Stimulated activated CD8-positive, alpha-beta memory T cell treated with anti-CD3 and anti-CD28 coated beads, Interleukin-4, amount 100 ng/mL, for 48 hours (primary cell): ENCODE measurements around the gene ABHD4.
"Not testable (repeated sequence)": the region's sequence is repeated elsewhere in the genome, so short reads cannot be mapped to it uniquely, and the experiment has no call there.

ENCODE experiments used
- DNase-seq: peaks from one replicate; pipeline ENCODE4 v3.0.0-alpha.2; 2020

ABHD4 gene

DNA sequence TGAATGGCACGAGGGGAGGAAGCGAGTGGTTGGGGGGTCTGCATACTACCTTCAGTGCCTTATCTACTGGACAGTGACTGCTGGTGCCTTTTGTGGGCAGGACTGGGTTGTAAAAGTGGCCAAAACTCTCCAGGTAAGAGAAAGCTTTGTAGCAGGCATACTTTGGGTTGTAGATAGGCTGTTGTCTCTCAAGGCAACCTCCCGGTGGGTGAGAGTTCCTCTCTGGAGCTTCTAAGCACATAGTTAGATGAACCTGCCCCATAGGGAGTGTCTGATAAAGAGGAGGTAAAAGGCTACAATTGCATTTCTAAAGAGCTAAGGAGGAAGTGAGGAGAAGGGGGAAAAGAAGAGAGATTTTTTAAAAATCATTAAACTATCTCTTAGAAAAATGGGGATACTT, 4.9 kb upstream of the ABHD4 start:
- DNase-seq, result no peak

DNA sequence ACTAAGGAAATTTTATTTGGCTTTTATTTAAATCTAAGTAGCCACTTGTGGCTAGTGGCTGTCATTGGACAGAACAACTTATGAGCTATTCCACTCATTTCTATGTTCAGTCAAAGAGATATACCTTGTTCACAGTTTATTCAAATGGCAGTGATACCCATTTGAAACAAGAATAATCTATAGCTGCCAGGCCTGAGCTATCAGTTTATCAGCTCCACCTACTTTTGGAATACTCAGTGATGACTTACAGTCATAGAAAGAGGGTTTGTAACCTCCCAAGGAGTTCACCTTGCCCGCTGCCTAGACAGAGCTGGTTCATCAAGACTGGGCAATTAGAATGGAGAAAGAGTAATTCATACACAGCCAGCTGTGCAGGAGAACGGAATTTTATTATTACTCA, 4.5 kb upstream of the ABHD4 start:
- DNase-seq, result no peak

GRCh38 chr14:22594156-22594716, 3.9 kb upstream of the ABHD4 start:
- no peak for DNase-seq

GRCh38 chr14:22596354-22596879, 1.7 kb upstream of the ABHD4 start:
- DNase-seq, result no peak

- DNase-seq, result no peak
These were observed 835 bp upstream of the ABHD4 start for GRCh38 chr14:22597265-22597664.

- DNase-seq, result no peak
These were observed 365 bp upstream of the ABHD4 start for GRCh38 chr14:22597771-22598098.

DNA sequence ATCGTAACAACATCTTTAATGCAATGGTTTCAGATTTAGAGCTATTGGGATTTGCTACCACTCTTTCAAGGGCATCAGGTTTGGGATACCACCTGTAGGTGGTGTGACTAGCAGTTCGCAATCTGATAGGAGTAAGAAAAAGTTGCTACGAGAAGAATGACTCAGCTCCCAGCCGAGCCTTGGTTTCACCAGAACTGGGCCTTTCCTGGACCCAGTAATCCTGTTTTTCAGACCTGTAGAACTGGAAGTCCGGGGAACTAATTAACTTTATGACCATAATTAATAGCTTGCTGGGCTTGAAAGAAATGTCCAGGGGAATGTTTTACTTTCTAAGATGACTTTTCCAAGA, 770 bp downstream of the ABHD4 start:
- peak; percentile 55 for DNase-seq

DNA sequence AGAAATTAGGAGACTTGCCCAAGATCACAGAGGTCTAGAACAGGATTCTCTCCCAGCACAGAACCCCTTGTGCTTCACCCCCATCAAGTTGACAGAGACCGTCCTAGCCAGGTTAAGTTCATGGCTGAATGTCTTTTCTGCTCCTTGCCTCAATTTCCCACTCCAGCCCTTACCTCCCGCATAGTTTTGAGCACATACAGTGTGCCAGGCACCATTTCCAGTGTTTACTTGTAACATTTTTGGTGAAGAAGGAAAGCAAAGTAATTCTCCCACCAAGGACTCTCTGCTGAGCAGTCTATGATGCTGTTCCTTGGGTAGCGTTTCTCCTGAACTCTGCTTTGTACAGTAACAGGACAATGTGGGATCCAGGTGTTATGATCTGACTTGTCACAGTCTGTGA, 1.2 kb downstream of the ABHD4 start:
- no peak for DNase-seq

GRCh38 chr14:22600027-22600426, 1.9 kb downstream of the ABHD4 start:
- no peak for DNase-seq

DNA sequence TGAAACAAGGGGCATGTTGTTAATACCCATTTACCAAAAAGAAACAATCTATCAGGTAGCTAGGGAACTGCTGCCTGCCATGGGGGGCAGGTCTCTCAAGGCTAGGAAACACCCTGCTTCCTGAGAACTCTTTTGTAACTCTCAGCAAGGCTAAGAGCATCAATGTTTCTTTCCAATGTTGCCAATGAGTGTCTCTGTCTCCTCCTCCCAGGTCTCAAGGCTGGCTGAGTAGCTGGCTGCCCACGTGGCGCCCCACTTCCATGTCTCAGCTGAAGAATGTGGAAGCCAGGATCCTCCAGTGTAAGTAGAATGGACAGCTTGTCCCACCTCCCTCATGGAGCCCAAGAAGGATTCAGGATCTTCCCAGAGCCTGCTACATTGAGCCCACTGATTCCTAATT, 3.4 kb downstream of the ABHD4 start:
- no peak for DNase-seq

DNA sequence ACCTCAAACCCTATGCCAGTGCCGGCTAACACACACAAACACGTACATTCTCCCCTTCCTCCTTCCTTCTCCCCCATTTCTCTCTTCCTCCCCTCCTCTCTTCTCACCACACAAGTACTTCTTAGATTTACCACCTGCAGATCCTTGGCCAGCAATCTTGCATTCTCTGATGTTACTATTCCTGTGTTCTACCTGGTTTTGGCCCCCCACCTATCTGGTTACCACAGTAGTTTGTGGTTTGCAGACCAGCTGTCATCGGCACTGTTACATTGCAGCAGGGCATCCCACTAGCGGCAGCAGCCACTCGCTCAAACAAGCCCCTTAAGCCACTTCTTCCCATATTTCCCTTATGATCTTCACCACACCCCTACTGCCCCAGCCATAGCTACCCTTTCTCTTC, 3.9 kb downstream of the ABHD4 start:
- no peak for DNase-seq

DNA sequence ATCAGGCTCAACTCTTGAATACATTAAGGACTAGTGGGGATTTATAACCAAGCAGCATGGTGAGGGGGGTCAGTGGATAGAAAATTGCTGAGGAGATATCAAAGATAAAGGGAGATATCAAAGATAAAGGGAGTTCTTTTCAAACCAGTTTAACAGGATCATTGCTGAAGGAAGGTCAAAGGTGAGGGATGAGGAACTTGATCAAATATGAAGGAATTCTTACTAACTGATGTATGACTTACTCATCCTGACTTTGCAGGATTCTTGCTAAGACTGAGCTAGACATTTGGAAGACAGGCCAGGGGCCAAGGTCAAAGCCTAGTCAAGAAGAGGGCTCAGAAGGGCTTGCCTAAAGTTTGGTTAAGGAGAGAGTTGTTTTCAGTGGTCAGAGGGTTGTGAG, 4.8 kb downstream of the ABHD4 start:
- no peak for DNase-seq

- DNase-seq, result no peak
These were observed 8.3 kb downstream of the ABHD4 start for GRCh38 chr14:22606380-22606779.

- no peak for DNase-seq
These were observed 9.2 kb downstream of the ABHD4 start for GRCh38 chr14:22607291-22607690.

GRCh38 chr14:22610931-22611330, 12.8 kb downstream of the ABHD4 start:
- no peak for DNase-seq

GRCh38 chr14:22613106-22613695, 15.1 kb downstream of the ABHD4 start:
- no peak for DNase-seq

GRCh38 chr14:22613736-22614239, 15.7 kb downstream of the ABHD4 start:
- no peak for DNase-seq

GRCh38 chr14:22614240-22614799, 16.2 kb downstream of the ABHD4 start:
- DNase-seq, result no peak

- not testable (repeated sequence) for DNase-seq
These were observed 17.7 kb downstream of the ABHD4 start for GRCh38 chr14:22615765-22616164.

DNA sequence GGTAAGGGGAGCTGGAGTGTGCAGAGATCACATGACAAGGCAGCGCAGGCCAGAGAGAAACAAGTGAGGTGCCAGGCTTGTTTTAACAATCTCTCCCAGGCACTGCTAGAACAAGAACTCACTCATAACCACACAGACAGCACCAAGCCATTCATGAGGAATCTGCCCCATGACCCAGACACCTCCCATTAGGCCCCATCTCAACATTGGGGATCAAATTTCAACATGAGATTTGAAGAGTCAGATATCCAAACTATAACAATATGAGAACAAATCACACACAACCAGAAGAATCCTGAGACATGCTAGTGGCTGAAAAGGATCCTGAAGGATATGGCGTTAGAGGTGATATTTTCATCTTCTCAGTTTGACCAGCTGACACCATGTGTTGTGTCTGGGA, 24.2 kb downstream of the ABHD4 start:
- no peak for DNase-seq

DNA sequence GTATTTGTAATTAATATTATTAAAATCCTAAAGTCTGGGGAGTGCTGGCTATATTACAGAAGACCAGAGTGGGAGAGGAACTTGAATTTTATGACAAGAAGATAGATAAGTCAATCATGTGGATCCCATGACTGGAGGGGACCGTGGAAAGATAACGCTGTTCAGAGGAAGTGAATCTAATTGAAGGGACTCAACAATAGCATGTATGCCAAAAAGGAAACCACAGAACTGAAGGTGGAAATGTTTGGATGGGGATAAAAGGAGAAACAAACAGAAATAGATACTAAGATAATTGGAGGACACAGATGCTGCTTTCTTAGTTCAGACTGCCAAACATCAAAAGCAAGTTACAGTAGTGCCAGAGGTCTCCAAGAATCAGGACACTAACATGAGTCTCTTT, 24.9 kb downstream of the ABHD4 start:
- DNase-seq, result no peak

DNA sequence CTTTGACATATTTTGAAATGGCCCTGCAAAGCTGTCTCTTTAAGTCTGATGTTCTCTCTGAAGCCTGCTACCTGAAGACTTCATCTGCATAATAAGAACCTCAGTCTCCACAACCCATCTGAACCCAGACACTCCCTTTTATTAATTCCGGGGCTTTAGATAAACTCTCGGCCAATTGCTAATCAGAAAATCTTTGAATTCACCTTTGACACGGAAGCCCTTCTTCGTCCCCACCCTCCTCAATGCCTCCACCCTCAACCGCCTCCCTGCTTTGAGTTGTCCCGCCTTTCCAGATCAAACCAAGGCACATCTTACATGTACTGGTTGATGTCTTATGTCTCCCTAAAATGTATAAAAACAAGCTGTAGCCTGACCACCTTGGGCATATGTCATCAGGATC, 28.5 kb downstream of the ABHD4 start:
- no peak for DNase-seq

DNA sequence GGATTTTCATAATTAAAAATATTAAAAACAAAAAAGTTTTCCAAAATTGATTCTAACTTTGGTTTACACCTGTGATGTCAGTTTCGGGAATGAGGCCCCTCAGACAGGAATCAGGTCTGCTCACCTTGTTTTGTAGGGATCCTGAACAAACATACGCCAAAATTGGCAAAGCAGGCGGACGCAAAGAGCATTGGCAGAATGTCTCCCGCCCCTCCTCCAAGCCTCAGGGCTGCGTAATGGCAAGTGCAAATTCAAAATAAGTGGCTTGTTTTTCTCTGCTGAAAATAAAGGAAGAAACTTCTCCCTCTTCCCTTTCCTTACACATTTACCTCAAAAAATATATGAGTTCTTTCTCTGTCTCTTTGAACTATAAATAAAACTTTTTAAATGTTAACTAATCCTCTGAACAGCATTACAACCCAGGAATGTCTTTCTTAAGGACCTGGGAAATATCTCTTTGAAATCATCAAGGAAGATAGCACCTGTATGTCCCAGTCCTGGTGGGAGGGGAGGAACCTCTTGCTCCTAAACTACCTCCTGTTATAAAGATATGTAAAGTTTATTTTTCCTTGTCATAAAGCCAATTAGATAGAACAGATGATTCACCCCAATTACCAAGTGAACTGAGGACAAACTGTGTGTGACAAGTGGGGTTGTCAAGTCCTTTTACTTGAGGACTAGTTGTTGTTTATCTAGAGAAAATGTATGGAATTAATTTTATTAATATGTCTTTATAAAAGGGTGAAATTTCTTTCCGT, 29.6 kb downstream of the ABHD4 start:
- no peak for DNase-seq

DNA sequence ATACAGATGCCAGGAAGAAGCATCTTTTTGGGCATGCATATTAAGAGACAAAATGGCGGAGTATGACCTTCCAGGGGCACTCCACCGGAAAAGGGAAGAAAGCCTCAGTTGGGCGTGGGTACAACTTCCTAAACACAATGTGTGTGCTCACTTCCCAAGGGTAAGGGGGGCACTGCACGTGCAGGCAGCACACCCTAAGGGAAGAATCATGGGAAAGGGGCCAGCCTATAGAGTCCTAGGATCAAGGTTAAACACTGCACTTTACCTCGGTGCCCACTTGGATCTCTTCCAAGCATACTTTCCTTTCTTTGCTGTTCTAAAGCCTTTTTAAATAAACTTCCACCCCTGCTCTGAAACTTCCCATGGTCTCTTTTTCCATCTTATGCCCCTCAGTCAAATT, 31.3 kb downstream of the ABHD4 start:
- DNase-seq, result no peak
